ENCODE results near the gene BBS12.

DNA sequence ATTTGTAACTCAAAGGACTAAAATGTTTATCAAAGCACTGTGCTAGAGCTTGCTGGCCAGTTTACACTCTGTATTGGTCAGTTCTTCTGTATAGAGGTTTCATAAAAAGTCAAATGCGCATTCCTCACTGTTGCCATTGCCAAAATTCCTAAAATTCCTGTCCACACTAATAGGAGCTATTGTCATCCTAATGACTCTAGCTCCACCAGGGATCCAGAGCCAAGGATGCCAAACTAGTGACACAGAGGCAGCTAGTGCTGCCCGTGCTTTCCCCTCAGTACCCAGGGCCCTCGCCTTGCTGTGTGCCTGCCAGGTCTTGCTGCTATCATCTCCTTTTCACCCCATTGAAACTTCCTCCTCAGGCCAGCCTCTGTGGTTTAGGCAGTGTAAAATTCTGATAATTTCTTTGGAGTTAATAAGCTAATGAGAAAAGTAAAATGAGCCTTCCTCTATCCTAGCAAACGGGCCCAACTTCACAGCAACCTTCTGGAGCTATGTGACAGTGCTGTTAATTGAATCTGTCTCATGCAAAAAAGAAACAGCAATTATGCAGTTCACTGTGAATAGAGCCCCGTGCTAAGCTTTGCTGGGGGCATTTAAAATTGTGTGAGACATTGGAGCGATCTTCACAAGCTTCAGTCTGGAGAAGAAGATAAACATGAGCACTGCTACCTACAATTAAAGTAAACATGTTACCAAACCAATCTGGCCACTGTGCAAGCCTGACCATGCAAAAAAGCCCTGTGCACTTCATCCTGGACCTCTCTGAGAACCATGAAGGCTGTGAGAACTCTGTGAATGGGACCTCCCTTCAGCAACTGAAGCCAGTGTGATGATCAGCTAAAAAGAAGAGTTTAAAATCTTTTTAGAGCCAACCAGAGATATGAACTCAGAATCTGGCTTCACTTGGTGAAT is 51.1 kb downstream of the BBS12 start:
- TF ChIP-seq, protein P1, sequence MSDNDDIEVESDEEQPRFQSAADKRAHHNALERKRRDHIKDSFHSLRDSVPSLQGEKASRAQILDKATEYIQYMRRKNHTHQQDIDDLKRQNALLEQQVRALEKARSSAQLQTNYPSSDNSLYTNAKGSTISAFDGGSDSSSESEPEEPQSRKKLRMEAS (IDR thresholded peaks at IDR 0.05), result peak; percentile 70
- TF ChIP-seq TEAD4 (IDR thresholded peaks at IDR 0.05) (peak; percentile 99), TAF1 (IDR thresholded peaks at IDR 0.05; ENCODE audit: low read depth) (peak; percentile 29; the same call in 1 of the 2 replicates), EP300 (IDR thresholded peaks at IDR 0.05; ENCODE audit: borderline replicate concordance) (peak; percentile 92), RAD21 (IDR thresholded peaks at IDR 0.05; ENCODE audit: low read depth) (peak; percentile 34; the same call in 1 of the 2 replicates), YY1 (IDR thresholded peaks at IDR 0.05; ENCODE audit: low read depth) (0 out of 2 replicates have a peak, but pooled peaks have one; percentile 45), EGR1 (IDR thresholded peaks at IDR 0.05) (no peak), FOXM1 (IDR thresholded peaks at IDR 0.05; ENCODE audit: borderline replicate concordance, low read depth) (peak; percentile 82), CEBPB (IDR thresholded peaks at IDR 0.05) (no peak), ZBTB7A (IDR thresholded peaks at IDR 0.05; ENCODE audit: low read depth) (no peak), CREB1 (IDR thresholded peaks at IDR 0.05; ENCODE audit: low read depth) (no peak), NFIC (IDR thresholded peaks at IDR 0.05) (peak; percentile 99)
- TF ChIP-seq, protein P2, sequence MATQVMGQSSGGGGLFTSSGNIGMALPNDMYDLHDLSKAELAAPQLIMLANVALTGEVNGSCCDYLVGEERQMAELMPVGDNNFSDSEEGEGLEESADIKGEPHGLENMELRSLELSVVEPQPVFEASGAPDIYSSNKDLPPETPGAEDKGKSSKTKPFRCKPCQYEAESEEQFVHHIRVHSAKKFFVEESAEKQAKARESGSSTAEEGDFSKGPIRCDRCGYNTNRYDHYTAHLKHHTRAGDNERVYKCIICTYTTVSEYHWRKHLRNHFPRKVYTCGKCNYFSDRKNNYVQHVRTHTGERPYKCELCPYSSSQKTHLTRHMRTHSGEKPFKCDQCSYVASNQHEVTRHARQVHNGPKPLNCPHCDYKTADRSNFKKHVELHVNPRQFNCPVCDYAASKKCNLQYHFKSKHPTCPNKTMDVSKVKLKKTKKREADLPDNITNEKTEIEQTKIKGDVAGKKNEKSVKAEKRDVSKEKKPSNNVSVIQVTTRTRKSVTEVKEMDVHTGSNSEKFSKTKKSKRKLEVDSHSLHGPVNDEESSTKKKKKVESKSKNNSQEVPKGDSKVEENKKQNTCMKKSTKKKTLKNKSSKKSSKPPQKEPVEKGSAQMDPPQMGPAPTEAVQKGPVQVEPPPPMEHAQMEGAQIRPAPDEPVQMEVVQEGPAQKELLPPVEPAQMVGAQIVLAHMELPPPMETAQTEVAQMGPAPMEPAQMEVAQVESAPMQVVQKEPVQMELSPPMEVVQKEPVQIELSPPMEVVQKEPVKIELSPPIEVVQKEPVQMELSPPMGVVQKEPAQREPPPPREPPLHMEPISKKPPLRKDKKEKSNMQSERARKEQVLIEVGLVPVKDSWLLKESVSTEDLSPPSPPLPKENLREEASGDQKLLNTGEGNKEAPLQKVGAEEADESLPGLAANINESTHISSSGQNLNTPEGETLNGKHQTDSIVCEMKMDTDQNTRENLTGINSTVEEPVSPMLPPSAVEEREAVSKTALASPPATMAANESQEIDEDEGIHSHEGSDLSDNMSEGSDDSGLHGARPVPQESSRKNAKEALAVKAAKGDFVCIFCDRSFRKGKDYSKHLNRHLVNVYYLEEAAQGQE (IDR thresholded peaks at IDR 0.05; ENCODE audit: low read depth), result no peak
- TF ChIP-seq, protein P3, sequence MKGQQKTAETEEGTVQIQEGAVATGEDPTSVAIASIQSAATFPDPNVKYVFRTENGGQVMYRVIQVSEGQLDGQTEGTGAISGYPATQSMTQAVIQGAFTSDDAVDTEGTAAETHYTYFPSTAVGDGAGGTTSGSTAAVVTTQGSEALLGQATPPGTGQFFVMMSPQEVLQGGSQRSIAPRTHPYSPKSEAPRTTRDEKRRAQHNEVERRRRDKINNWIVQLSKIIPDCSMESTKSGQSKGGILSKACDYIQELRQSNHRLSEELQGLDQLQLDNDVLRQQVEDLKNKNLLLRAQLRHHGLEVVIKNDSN (IDR thresholded peaks at IDR 0.05), result no peak

Data from Ishikawa (cell line).